Kidney epithelial cell (primary cell): ENCODE measurements around the gene ZNF77. TPM values are rescaled to one million over a fixed set of nuclear protein-coding genes. Genes with fewer than 3 reads are reported as not detected.
"Not testable (repeated sequence)": the region's sequence is repeated elsewhere in the genome, so short reads cannot be mapped to it uniquely, and the experiment has no call there.

Experiments used
- DNase-seq: peaks from one replicate; pipeline ENCODE4 v3.0.0-alpha.2; 2010; ENCODE audit warnings: low read depth
- H3K27me3 ChIP-seq: 2 replicates; pipeline ENCODE4 v1.6.0; 2011; ENCODE audit warnings: low read length; ENCODE audit not compliant: control insufficient read depth, insufficient read depth
- H3K36me3 ChIP-seq: 2 replicates; pipeline ENCODE4 v1.5.1; 2011; ENCODE audit warnings: low read length; ENCODE audit not compliant: control insufficient read depth, insufficient read depth
- H3K4me3 ChIP-seq: 2 replicates; pipeline ENCODE4 v1.5.1; 2011; ENCODE audit warnings: low read depth, mild to moderate bottlenecking, control low read depth, low read length
- total RNA-seq: library from RNA; depleted of rRNA; stranded (reverse); fragments of >200 nt; gene quantifications from 2 replicates; pipeline ENCODE4 v1.2.3, GENCODE V29; 2015
- TF ChIP-seq, protein P1 (sequence below): IDR thresholded peaks from 2 replicates; pipeline ENCODE4 v1.5.1; 2011; ENCODE audit warnings: mild to moderate bottlenecking, moderate library complexity, low read length, control low read depth, inconsistent platforms; ENCODE audit not compliant: insufficient read depth, poor library complexity, severe bottlenecking

Gene ZNF77
- total RNA-seq, 1 donor from 2014 or later, result 3.1 TPM

DNA sequence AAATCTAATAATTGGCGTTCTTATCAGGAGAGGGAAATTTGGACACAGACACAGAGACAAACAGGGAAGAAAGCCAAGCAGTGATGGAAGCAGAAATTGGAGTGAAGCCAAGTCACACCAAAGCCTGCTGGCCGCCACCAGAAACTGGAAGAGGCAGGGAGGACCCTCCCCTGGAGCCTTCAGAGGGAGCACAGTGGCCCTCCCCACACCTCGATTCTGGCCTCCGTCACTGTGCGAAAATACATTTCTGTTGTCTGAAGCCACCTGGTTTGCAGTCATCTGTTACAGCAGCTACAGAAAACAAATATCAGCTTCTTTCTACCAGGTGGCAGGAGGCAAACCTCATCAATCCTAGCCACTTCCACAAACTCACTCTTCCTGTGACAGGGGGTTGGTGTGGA, 24.3 kb upstream of the ZNF77 start:
- H3K4me3 ChIP-seq, result no peak overlapping the region
- no peak for DNase-seq
- H3K36me3 ChIP-seq, result no peaks in the 10 kb centered on the region
- peaks cover under 1% of the 10 kb centered on the region for H3K27me3 ChIP-seq
- TF ChIP-seq, protein P1, sequence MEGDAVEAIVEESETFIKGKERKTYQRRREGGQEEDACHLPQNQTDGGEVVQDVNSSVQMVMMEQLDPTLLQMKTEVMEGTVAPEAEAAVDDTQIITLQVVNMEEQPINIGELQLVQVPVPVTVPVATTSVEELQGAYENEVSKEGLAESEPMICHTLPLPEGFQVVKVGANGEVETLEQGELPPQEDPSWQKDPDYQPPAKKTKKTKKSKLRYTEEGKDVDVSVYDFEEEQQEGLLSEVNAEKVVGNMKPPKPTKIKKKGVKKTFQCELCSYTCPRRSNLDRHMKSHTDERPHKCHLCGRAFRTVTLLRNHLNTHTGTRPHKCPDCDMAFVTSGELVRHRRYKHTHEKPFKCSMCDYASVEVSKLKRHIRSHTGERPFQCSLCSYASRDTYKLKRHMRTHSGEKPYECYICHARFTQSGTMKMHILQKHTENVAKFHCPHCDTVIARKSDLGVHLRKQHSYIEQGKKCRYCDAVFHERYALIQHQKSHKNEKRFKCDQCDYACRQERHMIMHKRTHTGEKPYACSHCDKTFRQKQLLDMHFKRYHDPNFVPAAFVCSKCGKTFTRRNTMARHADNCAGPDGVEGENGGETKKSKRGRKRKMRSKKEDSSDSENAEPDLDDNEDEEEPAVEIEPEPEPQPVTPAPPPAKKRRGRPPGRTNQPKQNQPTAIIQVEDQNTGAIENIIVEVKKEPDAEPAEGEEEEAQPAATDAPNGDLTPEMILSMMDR, result no peak

DNA sequence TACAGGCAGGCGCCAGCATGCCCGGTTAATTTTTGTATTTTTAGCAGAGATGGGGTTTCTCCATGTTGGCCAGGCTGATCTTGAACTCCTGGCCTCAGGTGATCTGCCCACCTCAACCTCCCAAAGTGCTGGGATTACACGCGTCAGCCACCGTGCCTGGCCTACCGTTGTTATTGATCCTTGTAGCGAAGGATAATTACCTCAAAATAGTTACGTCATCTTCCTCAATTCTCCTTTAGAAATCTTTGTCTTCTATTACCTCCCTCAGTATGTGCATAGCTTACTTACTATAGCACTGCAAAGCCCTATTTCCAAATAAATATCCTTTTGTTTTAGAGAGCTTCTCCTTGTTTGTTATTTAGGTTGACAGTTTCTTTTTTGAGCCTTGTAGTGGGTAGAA, 23.2 kb upstream of the ZNF77 start:
- no peak for DNase-seq
- Histone ChIP-seq H3K4me3 (no peak overlapping the region), H3K36me3 (no peaks in the 10 kb centered on the region), H3K27me3 (no peaks in the 10 kb centered on the region)
- TF ChIP-seq, protein P1, result no peak

DNA sequence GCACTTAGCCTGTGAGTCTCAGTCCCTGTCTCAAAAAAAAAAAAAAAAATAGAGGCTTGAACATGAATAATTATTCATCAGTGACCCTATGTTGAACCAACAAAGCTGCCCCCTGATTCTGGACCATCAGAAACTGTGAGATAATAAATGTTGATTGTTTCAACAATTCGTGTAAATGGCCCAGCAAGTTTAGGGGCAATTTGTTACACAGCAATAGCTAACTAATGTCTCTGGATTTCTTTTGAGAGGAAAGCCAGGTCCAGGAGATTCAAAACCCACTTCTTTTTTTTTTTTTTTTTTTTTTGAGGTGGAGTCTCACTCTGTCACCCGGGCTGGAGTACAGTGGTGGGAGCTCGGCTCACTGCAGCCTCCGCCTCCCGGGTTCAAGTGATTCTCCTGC, 20.1 kb upstream of the ZNF77 start:
- TF ChIP-seq, protein P1, result no peak

DNA sequence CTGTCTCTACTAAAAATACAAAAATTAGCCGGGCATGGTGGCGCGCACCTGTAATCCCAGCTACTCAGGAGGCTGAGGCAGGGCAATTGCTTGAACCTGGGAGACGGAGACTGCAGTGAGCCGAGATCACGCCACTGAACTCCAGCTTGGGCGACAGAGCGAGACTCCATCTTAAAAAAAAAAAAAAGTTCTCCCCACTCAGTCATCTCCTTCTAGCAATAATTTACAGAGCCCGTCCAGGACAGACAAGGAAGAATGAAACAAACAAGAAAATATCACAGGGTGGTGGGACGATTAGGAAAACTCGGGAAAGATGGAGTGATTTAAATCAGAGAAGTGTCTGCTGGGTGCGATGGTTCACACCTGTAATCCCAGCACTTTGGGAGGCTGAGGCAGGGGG, 18.9 kb upstream of the ZNF77 start:
- not testable (repeated sequence) for H3K27me3 ChIP-seq

More for the DNA sequence above, 20.1 kb upstream of the ZNF77 start:
- DNase-seq, result no peak
- H3K4me3 ChIP-seq, result no peak overlapping the region
- no peaks in the 10 kb centered on the region for H3K36me3 ChIP-seq
- H3K27me3 ChIP-seq, result no peaks in the 10 kb centered on the region

DNA sequence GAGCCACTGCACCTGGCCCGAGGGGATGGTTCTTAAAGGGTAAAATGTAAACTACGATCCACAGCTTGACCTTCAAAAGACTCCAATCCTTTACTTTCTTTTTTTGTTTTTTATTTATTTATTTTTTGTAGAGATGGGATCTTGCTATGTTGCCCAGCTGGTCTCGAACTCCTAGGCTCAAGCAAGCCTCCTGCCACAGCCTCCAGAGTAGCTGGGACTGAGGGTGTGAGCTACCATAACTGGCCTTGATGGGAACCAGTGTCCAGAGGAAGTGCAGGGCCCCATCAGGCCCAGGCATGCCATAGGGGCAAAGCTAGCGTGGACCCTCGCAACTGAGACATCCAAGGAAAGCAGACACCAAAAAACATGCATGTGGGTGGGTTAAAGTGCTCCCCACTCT, 18.4 kb upstream of the ZNF77 start:
- Histone ChIP-seq H3K27me3 (no peaks in the 10 kb centered on the region), H3K4me3 (no peak overlapping the region), H3K36me3 (no peaks in the 10 kb centered on the region)
- no peak for DNase-seq
- TF ChIP-seq, protein P1, result no peak

More for the DNA sequence above, 18.9 kb upstream of the ZNF77 start:
- H3K4me3 ChIP-seq, DNase-seq, H3K36me3 ChIP-seq: not testable (repeated sequence)

DNA sequence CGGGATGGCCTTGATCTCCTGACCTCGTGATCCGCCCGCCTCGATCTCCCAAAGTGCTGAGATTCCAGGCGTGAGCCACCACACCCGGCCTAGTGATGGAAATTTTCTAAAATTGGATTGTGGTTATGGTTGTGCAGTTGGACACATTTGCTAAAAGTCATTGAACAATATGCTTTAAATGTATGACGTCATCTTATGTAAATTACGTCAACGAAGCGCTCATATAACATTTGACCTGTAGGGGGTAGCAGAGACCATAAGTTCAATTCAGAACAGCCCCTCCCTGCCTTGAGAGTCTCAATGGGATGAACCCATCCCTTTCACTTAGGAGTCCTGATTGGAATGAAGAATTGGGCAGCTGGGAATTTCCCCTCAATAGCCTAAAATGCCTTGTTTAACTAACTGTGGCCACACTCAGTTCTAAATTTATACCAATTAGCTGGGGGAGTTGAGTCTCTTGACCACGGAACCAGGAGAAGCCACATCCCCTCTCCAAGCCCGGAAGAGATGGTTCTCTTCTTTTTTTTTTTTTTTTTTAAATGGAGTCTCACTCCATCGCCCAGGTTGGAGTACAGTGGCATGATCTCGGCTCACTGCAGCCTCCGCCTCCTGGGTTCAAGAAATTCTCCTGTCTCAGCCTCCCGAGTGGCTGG, 17.4 kb upstream of the ZNF77 start:
- no peaks in the 10 kb centered on the region for H3K27me3 ChIP-seq
- no peak for DNase-seq
- H3K36me3 ChIP-seq, result no peaks in the 10 kb centered on the region
- H3K4me3 ChIP-seq, result no peak overlapping the region
- TF ChIP-seq, protein P1, result peak; percentile 56
